ENCODE results near the gene RMI2.
A peak's percentile ranks its signal among the peaks of the same experiment; 100 is the strongest.

The RMI2 gene

GRCh38 chr16:11329071-11329491, 16.2 kb upstream of the RMI2 start:
- DNase-seq, result no peak

- no peak for DNase-seq
These were observed 15.4 kb upstream of the RMI2 start for GRCh38 chr16:11329891-11330290.

- DNase-seq, result no peak
These were observed 14.6 kb upstream of the RMI2 start for GRCh38 chr16:11330526-11331237.

- no peak for DNase-seq
These were observed 13.3 kb upstream of the RMI2 start for GRCh38 chr16:11331967-11332366.

- DNase-seq, result no peak
These were observed 12.2 kb upstream of the RMI2 start for GRCh38 chr16:11333010-11333409.

GRCh38 chr16:11333702-11334101, 11.6 kb upstream of the RMI2 start:
- no peak for DNase-seq

GRCh38 chr16:11334831-11335404, 10.3 kb upstream of the RMI2 start:
- peak in 3 of 4 experiments; percentile 31 to 39 (median 36) for DNase-seq

GRCh38 chr16:11339075-11339474, 6.2 kb upstream of the RMI2 start:
- no peak for DNase-seq

- DNase-seq, result no peak
These were observed 4.5 kb upstream of the RMI2 start for GRCh38 chr16:11340710-11341109.

GRCh38 chr16:11341371-11341770, 3.9 kb upstream of the RMI2 start:
- no peak for DNase-seq

- DNase-seq, result no peak
These were observed 3.0 kb upstream of the RMI2 start for GRCh38 chr16:11342021-11342855.

GRCh38 chr16:11346700-11347319, 1.6 kb downstream of the RMI2 start:
- no peak for DNase-seq

- no peak for DNase-seq
These were observed 2.6 kb downstream of the RMI2 start for GRCh38 chr16:11347831-11348230.

- no peak for DNase-seq
These were observed 3.7 kb downstream of the RMI2 start for GRCh38 chr16:11348737-11349598.

- peak; percentile 88 to 95 (median 91) for DNase-seq
These were observed 4.5 kb downstream of the RMI2 start for GRCh38 chr16:11349599-11350276.

GRCh38 chr16:11350519-11350918, 5.3 kb downstream of the RMI2 start:
- DNase-seq, result no peak

GRCh38 chr16:11350921-11351335, 5.7 kb downstream of the RMI2 start:
- DNase-seq, result no peak

GRCh38 chr16:11353158-11353557, 7.9 kb downstream of the RMI2 start:
- no peak for DNase-seq

- DNase-seq, result no peak
These were observed 9.1 kb downstream of the RMI2 start for GRCh38 chr16:11354407-11354732.

- DNase-seq, result peak; percentile 52 to 71 (median 68)
These were observed 9.7 kb downstream of the RMI2 start for GRCh38 chr16:11354733-11355574.

GRCh38 chr16:11355862-11356261, 10.6 kb downstream of the RMI2 start:
- no peak for DNase-seq

Data from suppressor macrophage (primary cell).